GM12878 (cell line): Measurements from ENCODE around the gene SAAL1.

Experiments
- CREM ChIP-seq: IDR thresholded peaks from 2 replicates; pipeline ENCODE4 v1.6.1; 2014; ENCODE audit warnings: antibody characterized with exemption, low read depth
- DPF2 ChIP-seq: fragments of 450-650 bp; IDR thresholded peaks from 2 replicates; pipeline ENCODE4 v1.6.1; 2017; ENCODE audit warnings: mild to moderate bottlenecking
- SMAD5 ChIP-seq: IDR thresholded peaks from 2 replicates; pipeline ENCODE4 v1.6.1; 2016; ENCODE audit warnings: antibody characterized with exemption, low read depth
- SP1 ChIP-seq: IDR thresholded peaks from one replicate; pipeline ENCODE4 v1.6.1; 2011; ENCODE audit warnings: low read depth, low read length
- SREBF2 ChIP-seq: IDR thresholded peaks from 2 replicates; pipeline ENCODE4 v1.6.1; 2012; ENCODE audit warnings: mild to moderate bottlenecking, low read length
- ZZZ3 ChIP-seq: IDR thresholded peaks from 2 replicates; pipeline ENCODE4 v1.6.1; 2011; ENCODE audit warnings: low read depth; ENCODE audit not compliant: control insufficient read depth, insufficient read length
- TF ChIP-seq, protein P1 (sequence below), 3 experiments: IDR thresholded peaks in 2 of 3; conservative IDR thresholded peaks in 1 of 3; 2 replicates each; pipeline ENCODE4 v1.5.1; 2011; ENCODE audit warnings: low read depth in 3 of 3, low read length in 3 of 3, mild to moderate bottlenecking in 3 of 3, control low read depth in 2 of 3, moderate library complexity in 2 of 3, inconsistent platforms in 1 of 3, mixed read lengths in 1 of 3; ENCODE audit not compliant: control insufficient read depth in 2 of 3, insufficient read depth in 1 of 3; ENCODE audit errors: extremely low read depth in 1 of 3
- TF ChIP-seq, protein P2 (sequence below): IDR thresholded peaks from 2 replicates; pipeline ENCODE4 v1.6.1; 2012; ENCODE audit warnings: low read depth, low read length, improper control_type of control experiment
- TF ChIP-seq, protein P3 (sequence below): IDR thresholded peaks from 2 replicates; pipeline ENCODE4 v1.6.1; 2012; ENCODE audit warnings: mild to moderate bottlenecking, low read depth, low read length
- TF ChIP-seq, protein P4 (sequence below): fragments of 150-350 bp; IDR thresholded peaks from 2 replicates; pipeline ENCODE4 v1.6.1; 2016; ENCODE audit warnings: low read depth, low read length
- TF ChIP-seq, protein P5 (sequence below): IDR thresholded peaks from 2 replicates; pipeline ENCODE4 v1.6.1; 2011; ENCODE audit warnings: low read depth, low read length, improper control_type of control experiment, borderline replicate concordance

DNA sequence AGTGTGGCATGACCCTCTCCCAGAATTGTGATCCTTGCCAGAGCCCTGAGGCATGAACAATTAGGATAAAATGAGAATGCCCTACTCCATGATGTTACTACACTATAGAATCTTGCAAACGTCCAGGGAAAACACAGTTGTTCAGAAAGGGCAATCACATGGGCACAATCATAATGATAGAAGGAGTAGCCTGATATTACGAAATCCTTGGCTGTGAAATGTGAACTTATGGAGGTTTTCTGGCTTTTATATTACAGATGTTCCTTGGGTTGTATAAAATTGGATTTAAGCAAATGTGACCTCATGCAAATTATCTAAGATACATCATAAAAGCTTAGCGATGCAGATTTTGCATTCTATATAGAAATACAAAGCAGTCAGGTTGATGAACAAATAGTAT, 30.4 kb downstream of the SAAL1 start:
- TF ChIP-seq SMAD5 (no peak), SP1 (no peak), CREM (no peak), DPF2 (no peak), SREBF2 (no peak), ZZZ3 (no peak)
- TF ChIP-seq, protein P1, sequence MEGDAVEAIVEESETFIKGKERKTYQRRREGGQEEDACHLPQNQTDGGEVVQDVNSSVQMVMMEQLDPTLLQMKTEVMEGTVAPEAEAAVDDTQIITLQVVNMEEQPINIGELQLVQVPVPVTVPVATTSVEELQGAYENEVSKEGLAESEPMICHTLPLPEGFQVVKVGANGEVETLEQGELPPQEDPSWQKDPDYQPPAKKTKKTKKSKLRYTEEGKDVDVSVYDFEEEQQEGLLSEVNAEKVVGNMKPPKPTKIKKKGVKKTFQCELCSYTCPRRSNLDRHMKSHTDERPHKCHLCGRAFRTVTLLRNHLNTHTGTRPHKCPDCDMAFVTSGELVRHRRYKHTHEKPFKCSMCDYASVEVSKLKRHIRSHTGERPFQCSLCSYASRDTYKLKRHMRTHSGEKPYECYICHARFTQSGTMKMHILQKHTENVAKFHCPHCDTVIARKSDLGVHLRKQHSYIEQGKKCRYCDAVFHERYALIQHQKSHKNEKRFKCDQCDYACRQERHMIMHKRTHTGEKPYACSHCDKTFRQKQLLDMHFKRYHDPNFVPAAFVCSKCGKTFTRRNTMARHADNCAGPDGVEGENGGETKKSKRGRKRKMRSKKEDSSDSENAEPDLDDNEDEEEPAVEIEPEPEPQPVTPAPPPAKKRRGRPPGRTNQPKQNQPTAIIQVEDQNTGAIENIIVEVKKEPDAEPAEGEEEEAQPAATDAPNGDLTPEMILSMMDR (IDR thresholded peaks at IDR 0.05 in 2 of 3, conservative IDR thresholded peaks at IDR 0.05 in 1 of 3; ENCODE audit: control insufficient read depth in 2 of 3, extremely low read depth in 1 of 3, insufficient read depth in 1 of 3, low read depth in 3 of 3, low read length in 3 of 3): no peak
- TF ChIP-seq, protein P2, sequence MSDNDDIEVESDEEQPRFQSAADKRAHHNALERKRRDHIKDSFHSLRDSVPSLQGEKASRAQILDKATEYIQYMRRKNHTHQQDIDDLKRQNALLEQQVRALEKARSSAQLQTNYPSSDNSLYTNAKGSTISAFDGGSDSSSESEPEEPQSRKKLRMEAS: no peak
- TF ChIP-seq, protein P3, sequence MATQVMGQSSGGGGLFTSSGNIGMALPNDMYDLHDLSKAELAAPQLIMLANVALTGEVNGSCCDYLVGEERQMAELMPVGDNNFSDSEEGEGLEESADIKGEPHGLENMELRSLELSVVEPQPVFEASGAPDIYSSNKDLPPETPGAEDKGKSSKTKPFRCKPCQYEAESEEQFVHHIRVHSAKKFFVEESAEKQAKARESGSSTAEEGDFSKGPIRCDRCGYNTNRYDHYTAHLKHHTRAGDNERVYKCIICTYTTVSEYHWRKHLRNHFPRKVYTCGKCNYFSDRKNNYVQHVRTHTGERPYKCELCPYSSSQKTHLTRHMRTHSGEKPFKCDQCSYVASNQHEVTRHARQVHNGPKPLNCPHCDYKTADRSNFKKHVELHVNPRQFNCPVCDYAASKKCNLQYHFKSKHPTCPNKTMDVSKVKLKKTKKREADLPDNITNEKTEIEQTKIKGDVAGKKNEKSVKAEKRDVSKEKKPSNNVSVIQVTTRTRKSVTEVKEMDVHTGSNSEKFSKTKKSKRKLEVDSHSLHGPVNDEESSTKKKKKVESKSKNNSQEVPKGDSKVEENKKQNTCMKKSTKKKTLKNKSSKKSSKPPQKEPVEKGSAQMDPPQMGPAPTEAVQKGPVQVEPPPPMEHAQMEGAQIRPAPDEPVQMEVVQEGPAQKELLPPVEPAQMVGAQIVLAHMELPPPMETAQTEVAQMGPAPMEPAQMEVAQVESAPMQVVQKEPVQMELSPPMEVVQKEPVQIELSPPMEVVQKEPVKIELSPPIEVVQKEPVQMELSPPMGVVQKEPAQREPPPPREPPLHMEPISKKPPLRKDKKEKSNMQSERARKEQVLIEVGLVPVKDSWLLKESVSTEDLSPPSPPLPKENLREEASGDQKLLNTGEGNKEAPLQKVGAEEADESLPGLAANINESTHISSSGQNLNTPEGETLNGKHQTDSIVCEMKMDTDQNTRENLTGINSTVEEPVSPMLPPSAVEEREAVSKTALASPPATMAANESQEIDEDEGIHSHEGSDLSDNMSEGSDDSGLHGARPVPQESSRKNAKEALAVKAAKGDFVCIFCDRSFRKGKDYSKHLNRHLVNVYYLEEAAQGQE: no peak
- TF ChIP-seq, protein P4, sequence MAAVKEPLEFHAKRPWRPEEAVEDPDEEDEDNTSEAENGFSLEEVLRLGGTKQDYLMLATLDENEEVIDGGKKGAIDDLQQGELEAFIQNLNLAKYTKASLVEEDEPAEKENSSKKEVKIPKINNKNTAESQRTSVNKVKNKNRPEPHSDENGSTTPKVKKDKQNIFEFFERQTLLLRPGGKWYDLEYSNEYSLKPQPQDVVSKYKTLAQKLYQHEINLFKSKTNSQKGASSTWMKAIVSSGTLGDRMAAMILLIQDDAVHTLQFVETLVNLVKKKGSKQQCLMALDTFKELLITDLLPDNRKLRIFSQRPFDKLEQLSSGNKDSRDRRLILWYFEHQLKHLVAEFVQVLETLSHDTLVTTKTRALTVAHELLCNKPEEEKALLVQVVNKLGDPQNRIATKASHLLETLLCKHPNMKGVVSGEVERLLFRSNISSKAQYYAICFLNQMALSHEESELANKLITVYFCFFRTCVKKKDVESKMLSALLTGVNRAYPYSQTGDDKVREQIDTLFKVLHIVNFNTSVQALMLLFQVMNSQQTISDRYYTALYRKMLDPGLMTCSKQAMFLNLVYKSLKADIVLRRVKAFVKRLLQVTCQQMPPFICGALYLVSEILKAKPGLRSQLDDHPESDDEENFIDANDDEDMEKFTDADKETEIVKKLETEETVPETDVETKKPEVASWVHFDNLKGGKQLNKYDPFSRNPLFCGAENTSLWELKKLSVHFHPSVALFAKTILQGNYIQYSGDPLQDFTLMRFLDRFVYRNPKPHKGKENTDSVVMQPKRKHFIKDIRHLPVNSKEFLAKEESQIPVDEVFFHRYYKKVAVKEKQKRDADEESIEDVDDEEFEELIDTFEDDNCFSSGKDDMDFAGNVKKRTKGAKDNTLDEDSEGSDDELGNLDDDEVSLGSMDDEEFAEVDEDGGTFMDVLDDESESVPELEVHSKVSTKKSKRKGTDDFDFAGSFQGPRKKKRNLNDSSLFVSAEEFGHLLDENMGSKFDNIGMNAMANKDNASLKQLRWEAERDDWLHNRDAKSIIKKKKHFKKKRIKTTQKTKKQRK: no peak
- TF ChIP-seq, protein P5, sequence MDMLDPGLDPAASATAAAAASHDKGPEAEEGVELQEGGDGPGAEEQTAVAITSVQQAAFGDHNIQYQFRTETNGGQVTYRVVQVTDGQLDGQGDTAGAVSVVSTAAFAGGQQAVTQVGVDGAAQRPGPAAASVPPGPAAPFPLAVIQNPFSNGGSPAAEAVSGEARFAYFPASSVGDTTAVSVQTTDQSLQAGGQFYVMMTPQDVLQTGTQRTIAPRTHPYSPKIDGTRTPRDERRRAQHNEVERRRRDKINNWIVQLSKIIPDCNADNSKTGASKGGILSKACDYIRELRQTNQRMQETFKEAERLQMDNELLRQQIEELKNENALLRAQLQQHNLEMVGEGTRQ: no peak
